ENCODE data around the gene RASSF6. TPM values are rescaled to one million over a fixed set of nuclear protein-coding genes. Genes with fewer than 3 reads are reported as not detected.
"Not testable (repeated sequence)": the region's sequence is repeated elsewhere in the genome, so short reads cannot be mapped to it uniquely, and the experiment has no call there.

The RASSF6 gene
- total and polyA plus RNA-seq, 12 donors: 0.06 TPM; not detected in 11

GRCh38 chr4:73646117-73646516, 25.9 kb upstream of the RASSF6 start:
- WGBS, 2 donors: 67 to 73% methylated on average over 6 of the region's 6 CpGs
- intact Hi-C loops (cut with DNase I): loop anchor here in 1 of 10 donors (10.0 kb wide), 1 partner anchor 301 kb away; no protein-coding TSS in a partner anchor
- H3K4me1 ChIP-seq: no peaks in the 10 kb centered on the region
- no peaks in the 10 kb centered on the region for H3K36me3 ChIP-seq
- H3K4me3 ChIP-seq: no peak overlapping the region
- no peaks in the 10 kb centered on the region for H3K9me3 ChIP-seq
- no peak for TF ChIP-seq CTCF (IDR thresholded peaks at IDR 0.05)
- peaks cover 0 to 13% (median 0%) of the 10 kb centered on the region in 7 donors for H3K27me3 ChIP-seq
- H3K27ac ChIP-seq: no peak overlapping the region
- DNase-seq (no peak), ATAC-seq (no peak)

GRCh38 chr4:73631565-73632226, 11.5 kb upstream of the RASSF6 start:
- no peak for DNase-seq
- Histone ChIP-seq H3K27me3 (peaks cover 0 to 17% (median 2%) of the 10 kb centered on the region in 7 donors), H3K4me3 (no peak overlapping the region), H3K27ac (no peak overlapping the region), H3K36me3 (no peaks in the 10 kb centered on the region), H3K4me1 (no peaks in the 10 kb centered on the region), H3K9me3 (peaks cover 0 to 7% (median 0%) of the 10 kb centered on the region in 11 donors)
- WGBS, 2 donors: 88 to 93% methylated on average over 2 of the region's 2 CpGs
- no peak for ATAC-seq
- intact Hi-C loops (cut with DNase I): no loop called here
- TF ChIP-seq CTCF (IDR thresholded peaks at IDR 0.05): no peak

- H3K4me1 ChIP-seq; ATAC-seq; H3K36me3 ChIP-seq; intact Hi-C loops (cut with DNase I); H3K9me3 ChIP-seq; DNase-seq; H3K4me3 ChIP-seq; H3K27ac ChIP-seq: not testable (repeated sequence)
- 86 to 89% methylated on average over 1 of the region's 1 CpG for WGBS, 2 donors
- peaks cover 0 to 17% (median 2%) of the 10 kb centered on the region in 7 donors for H3K27me3 ChIP-seq
Measured at GRCh38 chr4:73628834-73629233, 8.6 kb upstream of the RASSF6 start.

- 91 to 95% methylated on average over 5 of the region's 5 CpGs for WGBS, 2 donors
- DNase-seq: no peak
- intact Hi-C loops (cut with DNase I): no loop called here
Measured at GRCh38 chr4:73621357-73621756, 1.1 kb upstream of the RASSF6 start.

More at GRCh38 chr4:73621357-73621756, 1.1 kb upstream of the RASSF6 start:
- Histone ChIP-seq H3K27ac (no peak overlapping the region), H3K4me1 (peaks cover 0 to 4% (median 0%) of the 10 kb centered on the region in 9 donors), H3K36me3 (no peaks in the 10 kb centered on the region), H3K27me3 (peaks cover 0 to 23% (median 17%) of the 10 kb centered on the region in 7 donors), H3K4me3 (no peak overlapping the region), H3K9me3 (no peaks in the 10 kb centered on the region)
- no peak for TF ChIP-seq CTCF (IDR thresholded peaks at IDR 0.05)
- ATAC-seq: no peak
